ENCODE measurements around the gene FN1.
"Not testable (repeated sequence)": the region's sequence is repeated elsewhere in the genome, so short reads cannot be mapped to it uniquely, and the experiment has no call there.

The FN1 gene

DNA sequence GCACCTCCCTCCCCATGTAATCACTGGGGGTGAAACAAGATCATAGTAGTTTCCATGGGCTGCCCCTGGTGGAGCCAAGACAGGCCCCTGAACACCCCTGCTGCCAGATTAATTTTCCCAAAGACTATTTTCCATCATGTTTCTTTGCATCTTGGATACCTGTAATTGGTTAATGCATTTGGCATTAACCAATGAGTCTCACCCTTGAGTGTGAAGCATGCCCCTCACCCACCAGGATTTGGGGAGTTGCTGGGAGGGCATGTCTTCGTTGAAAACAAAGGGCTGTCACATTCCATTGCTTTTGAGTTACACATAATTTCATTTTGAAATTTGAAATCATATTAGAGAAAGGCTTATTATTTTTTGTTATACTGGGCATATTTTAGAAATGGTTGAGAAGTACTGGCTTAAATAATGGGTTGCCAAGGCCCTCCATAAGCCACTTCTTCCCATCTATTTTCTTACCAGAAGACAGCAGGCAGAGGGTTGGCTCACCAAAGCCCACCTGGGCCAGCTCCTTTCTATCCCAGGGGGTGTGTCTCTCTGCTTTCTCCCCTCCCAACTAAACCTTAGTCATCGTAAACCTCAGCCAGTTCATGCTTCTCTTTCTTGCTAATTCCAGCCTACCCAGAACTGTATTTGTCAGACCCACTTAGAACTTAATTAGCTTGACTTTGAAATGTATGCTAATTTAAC lies 72.3 kb downstream of the FN1 start:
- no peak for DNase-seq

DNA sequence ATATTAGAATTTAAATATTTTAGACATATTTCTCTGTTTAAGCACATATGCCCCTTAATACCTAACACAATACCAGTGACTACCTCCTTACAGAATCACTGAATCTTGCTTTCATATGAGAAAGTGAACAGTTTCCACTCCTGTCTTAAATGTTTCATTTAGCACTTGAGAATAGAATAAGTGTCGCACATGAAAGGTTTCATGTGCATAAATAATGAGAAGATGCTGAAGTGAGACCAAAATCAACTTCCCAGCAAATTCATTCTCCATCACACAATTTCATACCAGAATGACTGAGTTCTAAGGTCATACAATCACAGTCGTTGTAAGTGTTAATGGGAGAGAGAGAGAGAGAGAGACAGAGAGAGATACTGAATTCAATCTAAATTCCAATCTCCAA lies 72.8 kb downstream of the FN1 start:
- DNase-seq, result no peak

DNA sequence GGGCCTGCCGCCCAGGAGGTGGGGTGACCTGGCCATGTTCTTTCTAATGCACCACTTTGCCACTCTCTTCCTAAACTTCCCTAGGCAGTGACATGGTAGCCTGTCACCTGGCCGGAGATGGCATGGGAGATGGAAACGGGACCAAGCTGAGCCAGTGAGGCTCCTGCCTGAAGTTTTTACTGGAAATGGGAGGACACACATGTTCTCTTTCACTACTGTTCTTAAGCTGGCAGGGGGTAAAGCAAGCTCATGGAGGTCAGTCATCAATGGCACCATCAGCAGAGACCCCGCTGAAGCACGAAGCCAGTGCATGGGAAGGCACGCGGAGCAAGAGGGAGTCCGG lies 73.3 kb downstream of the FN1 start:
- no peak for DNase-seq

DNA sequence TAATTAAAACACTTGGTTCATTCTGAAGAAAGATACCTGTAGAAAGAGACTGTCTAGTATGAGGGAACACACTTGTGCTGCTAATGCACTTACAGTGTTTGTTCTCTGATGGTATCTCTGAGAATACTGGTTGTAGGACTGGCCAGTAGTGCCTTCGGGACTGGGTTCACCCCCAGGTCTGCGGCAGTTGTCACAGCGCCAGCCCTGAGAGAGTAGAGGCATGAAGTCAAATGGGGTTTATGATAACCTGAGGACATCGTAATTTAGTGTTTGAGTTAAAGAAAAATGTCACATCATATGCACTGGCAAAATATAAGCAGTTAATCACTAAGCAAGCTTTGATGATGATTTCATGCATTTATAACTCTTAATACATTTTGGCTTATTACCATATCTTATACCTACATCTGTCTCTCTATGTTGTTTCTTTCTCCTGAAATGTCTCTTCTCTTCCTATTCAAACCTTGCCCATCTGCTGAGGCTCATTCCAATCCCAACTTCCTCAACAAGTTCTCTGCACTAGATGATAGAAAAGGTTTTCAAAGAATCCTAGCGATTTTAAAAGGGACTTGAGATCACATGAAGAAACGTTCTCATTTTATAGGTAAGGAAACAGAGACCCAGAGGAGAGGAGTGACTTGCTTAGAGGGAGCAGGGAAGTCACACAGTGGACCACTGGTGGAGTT lies 73.8 kb downstream of the FN1 start:
- DNase-seq, result no peak

DNA sequence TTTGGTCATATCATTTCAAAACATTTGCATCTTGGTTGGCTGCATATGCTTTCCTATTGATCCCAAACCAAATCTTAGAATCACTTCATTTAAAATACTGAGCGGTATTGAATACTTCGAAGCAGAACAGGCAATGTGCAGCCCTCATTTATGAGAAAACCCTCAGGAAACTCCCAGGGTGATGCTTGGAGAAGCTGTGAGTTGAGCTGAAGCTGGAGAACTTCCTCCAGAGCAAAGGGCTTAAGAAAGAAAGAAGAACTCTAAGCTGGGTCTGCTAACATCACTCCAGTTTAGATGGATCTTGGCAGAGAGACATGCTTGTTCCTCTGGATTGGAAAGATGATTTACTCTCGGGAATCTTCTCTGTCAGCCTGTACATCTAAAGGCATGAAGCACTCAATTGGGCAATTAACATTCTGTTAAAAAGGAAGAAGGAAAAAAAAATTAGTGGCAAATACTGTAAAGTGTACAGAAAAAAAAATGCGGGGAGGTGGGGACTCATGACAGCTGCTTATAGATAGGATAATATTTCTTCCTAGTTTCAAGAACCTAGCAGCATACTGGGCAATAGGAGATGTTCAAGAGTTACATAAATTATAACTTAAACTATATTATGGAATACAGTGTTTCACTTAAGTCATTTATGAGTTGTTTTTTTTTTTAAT lies 74.5 kb downstream of the FN1 start:
- DNase-seq, result no peak

DNA sequence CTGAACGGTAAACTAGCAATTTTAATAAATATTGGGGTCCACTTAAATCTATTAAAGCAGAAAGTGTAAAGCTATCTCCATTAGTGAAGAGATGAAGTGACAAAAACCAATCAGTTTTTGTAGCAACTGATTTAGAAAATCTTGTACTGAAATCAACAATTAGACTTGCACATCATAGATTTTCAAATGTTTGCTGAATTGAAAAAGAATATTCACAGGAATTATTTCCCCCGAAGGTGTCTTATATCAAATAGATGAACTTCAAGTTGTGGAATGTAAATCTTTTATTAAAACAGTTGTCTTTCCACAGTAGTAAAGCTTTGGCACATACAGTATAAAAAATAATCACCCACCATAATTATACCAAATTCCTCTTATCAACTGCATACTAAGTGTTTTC lies 75.3 kb downstream of the FN1 start:
- no peak for DNase-seq

DNA sequence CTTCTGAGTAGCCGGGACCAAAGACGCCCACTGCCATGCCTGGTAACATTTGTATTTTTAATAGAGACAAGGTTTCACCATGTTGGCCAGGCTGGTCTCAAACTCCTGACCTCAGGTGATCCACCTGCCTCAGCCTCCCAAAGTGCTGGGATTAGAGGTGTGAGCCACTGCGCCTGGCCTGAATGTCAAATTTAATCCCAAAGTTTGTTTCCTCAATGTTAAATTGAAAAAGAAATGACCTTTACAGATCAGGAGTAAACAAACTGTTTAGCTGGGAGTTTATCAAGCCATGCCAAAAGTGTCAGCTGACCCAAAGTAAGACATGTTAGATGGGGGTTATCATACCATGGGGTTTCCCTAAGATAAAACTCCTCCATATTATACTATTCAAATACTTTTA lies 75.8 kb downstream of the FN1 start:
- DNase-seq, result not testable (repeated sequence)

DNA sequence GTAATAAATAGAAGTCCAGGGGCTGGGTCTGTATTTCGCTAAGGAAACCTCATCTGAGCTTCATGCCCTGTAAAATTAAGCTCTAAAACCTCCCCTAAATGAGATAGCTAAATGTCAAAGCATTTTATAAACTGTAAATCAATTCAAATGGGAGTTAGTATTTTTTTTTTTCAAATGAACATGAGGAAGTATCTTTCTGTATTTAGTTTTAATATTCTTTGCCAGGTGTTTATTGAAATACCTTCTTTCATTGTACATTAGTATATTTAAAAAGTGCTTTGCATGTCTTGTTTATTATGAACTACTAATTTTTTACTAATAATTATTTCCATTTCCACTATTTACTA lies 76.3 kb downstream of the FN1 start:
- DNase-seq, result no peak

DNA sequence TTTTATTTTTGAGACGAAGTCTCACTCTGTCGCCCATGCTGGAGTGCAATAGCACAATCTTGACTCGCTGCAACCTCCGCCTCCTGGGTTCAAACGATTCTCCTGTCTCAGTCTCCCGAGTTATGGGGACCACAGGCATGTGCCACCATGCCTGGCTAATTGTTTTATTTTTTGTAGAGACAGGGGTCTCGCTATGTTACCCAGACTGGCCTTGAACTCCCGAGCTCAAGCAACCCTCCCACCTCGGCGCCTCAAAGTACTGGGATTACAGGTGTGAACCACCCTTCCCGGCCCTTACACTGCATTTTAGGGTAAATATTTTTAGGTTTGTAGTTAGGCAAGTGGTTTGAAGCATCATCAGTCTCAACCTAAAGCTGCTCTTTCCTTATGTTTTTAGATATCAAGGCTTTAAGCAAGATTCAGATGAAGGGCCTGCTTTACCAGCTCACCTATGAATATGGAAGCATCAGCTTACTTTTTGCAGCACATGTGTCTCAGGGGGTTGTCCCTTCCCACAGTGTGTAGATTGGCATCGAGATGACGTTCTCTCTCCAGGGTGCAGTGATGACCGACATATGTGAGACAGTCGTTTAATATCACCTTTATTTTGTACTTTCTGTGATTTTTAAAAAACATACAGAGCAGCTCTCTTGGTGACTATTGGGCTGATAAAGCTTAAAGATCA lies 76.8 kb downstream of the FN1 start:
- no peak for DNase-seq

DNA sequence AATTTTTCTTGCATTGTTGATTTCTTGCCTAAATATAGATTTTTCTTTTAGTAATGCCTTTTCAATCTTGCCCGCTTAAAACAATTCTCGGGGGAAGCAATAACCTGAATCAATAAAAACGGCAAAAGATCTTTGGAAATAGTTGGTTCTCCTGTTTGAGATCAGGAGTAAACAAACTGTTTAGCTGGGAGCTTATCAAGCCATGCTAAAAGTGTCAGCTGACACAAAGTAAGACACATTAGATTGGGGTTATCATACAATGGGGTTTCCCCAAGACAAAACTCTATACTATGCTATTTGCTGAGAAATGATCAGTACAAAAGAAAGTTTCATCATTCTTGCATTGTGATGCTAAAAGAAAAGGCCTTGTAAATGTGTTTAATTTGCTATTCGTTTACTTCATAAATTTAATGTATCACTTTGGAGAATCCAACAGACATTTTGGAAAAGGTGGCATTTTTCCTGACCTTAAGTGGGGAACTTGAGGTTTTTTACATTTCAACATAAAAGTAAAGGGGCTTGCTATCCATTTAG lies 77.5 kb downstream of the FN1 start:
- no peak for DNase-seq

DNA sequence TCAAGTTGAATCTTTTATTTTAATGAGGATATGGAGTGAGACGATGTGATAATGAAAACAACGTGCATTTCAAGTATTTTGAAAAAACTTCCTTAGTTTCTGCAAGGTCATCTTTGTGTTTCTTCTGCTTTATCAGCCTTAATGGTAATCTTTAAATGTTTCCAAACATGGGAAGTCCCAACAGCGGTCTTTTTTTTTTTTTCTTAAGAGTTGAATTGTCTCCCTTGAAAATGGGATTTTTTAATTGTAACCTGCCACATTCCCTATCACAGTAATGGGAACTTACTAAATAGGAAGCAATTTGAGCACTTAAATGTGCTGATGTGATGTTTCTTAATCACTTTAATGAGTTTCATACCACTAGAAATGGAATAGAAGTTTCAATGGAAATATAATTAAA lies 78.2 kb downstream of the FN1 start:
- DNase-seq, result no peak

DNA sequence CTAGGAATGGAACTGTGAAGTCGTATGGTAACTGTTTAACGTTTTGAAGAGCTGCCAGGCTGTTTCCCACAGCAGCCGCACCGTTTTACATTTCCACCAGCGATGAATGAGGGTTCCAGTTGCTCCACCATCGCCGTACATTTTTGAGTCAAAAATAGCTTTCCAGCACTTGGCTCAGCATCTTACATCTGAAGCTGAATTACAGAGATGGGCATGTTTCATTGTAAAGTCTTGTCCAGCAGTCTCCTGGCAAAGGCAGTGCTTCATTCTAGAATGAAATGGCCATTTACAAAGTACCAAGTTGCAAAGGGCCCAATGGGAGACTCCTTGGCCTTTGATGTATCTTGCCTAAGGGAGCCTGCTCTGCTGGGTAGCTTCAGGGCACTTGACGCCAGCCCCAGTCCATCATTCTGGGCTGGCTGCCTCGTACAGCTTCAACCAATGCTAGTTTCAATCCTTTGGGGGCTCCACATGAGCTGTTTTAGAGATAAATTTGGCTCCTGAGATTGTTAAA lies 78.9 kb downstream of the FN1 start:
- no peak for DNase-seq

DNA sequence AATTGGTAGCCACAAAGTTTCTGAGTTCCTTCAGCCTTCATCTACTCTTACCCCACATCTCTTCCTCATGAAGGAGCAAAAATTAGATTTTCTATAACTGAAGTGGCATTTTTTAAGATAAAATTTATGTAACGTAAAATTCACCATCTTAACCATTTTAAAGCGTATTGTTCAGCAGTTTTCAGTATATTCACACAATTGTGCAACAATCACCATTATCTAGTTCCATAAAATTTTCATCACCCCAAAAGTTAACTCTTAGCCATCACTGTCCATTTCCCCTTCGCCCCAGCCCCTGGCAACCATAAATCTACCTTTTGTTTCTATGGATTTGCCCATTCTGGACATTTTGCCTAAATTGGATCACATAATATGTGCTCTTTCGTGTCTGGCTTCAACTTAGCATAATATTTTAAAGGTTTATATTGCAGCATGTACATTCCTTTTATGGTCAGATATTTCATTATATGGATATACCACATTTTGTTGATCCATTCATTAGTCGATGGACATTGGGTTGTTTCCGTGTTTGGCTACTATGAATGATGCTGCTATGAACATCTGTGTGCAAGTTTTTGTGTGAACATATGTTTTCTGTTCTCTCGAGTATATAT lies 79.4 kb downstream of the FN1 start:
- DNase-seq, result no peak

DNA sequence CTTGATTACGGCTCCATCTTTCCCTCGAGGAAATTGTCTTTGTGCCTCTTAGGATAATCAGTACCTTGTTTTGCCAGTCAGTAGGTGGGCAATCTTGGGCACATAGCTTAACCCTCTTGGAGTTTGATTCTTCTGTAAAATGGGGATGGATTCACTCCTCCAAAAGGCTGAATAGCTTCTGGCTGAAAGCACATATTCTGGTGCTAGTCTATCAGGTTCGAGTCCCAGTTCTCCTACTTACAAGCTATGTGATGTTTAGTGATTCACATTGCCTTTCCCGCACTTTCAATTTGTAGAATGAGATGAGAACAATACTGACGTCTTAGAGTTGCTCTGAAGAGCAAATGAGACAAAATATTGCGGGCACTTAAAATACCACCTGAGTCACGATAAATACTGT lies 80.1 kb downstream of the FN1 start:
- DNase-seq, result no peak

DNA sequence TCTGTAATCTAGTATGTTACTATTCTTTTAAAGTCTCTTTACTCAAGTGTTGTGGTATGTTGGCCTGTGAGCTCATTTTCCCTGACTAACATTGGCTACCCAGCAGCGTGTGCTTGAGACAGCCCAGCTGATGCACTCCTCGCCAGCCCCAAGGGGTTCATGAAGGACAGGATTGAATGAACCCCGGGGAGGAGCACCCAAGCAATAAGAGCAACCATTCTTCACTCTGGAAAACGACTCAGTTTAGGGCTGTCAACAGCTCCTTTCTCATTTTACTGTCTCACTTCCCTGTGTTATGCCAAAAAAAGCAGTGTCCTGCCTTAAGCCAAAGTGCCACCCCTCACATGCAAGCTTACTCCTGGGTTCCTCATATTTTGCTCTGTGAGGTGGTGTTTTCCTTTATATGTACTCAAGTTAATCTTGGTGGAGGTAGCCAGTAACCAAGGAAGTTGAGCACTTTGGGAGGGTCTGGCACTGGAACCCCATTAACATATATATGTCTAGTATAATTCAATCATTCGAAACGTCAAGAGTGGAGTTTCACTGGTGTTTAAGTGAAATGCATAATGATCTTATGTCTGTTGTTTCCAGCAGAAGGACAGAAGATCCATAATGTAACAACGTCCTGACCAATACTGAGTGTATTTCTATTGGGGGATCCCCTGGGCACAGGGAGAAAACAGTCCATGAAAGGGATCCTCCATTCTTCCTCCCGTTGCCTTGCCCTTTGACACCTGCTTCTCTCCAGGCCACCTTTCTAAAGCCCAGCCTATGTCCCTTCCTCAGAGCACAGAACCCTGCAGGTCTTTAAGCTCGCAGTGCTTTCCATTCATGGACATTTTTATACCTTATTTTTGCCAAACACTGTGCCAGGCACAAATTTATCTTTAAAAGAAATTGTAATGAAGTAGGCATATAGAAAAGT lies 80.8 kb downstream of the FN1 start:
- DNase-seq, result no peak

DNA sequence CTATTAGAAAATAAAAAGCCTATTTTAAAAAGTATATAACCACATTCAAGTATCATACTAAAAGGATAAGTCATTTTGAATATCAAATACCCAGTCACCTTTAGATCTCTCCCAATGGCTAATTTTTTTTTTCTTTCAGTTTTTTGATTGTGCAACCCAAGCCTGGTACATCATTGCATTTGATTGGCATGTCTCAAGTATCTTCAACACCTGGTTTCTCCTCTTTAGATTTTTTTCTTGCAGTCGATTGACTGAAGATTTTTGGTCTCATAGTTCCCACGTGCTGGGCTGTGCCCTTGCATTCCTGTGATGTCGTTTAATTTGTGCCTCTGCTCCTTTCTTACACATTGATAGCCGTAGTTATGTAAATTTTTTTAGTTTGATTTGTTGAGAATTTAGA lies 83.3 kb downstream of the FN1 start:
- DNase-seq, result no peak

DNA sequence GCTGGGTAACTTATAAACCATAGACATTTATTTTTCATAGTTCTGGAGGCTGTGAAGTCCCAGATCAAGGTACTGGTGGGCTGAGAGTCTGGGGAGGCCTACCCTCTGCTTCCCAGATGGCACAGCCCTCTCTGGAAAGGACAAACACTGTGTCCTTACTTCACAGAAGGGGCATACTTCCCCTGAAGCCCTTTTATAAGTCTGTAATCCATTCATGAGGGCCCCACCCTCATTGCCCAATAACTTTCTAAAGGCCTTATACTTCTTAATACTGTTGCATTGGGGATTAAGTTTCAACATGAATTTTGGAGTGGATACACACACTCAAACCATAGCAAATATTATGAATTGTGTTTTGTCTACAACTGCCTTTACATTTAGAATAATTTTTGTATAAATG lies 88.0 kb downstream of the FN1 start:
- no peak for DNase-seq

DNA sequence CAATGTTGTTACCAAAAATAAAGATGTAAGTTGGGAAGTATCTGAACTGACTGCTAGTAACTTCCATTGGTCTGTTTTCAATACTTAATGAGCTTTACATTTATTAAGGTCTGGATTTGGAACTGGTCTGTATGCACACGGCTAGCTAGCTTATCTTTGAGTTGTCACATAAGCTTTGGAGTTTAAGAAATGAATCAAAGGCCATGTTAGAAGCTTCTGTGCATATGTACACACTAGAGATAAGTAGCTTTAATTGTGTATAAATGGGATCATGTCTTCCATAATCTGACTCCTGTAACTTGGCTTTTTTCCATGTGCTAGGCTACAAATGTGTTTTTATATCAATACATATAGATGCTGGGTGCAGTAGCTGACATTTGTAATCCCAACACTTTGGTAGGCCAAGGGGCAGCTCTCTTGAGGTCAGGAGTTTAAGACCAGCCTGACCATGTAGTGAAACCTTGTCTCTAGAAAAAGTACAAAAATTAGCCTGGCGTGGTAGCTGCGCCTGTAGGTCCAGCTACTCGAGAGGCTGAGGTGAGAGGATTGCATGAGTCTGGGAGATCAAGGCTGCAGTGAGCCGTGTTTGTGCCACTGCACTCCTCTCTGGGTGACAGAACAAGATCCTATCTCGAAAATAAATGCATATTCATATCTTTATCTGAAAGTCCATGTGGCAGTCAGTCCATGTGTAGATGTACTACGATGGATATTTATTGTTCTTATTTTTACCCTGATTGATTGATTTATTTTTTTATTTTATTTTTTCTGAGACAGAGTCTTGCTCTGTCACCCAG lies 96.8 kb downstream of the FN1 start:
- DNase-seq, result no peak

DNA sequence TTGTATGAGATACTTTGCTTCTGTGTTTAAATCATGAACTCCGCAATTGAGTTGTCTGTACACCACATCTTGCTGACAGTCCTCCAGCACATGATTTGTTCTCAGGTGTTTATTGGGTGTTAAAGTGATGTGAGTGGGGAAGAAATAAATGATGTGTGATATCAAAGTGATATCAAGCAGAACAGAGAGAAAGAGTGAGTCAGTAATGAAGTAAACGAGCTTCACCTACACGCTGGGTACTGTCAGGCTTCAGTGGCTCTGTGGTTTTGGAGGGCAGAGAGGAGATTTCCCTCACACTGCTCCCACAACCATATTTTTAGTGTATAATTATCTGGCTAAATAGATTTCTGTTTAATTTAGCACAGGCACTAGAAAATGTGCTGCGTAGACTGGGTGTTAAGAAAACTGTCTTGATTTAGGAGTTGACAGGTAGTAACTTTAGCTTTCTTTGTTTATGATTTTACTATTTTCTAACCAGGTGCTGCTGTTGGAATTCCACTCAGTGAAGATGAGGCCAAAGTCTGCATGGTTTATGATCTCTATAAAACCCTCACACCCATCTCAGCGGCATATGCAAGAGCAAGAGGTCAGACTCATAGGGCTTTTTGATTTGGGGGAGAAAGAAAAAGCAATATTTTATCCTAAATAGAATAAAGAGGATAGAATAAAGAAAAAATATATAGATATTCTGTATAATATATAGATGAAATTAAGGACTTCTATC lies 102.8 kb downstream of the FN1 start:
- DNase-seq, result no peak

DNA sequence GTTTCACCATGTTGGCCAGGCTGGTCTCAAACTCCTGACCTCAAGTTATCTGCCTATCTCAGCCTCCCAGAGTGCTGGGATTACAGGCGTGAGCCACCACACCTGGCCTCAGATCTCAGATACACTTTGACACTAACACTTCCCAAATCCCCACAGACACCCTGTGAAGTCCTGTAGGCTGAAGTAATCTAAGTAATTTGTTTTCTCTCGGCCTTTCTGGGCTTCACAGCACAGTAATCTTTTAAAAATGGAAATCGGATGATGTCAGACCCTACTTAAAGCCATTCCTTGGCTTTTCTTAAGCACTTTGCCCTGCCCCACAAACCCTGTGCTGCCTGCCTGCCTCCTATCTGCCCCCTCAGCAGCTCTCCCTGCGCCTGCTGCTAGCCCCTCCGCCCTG lies 107.8 kb downstream of the FN1 start:
- DNase-seq, result no peak
